Middle frontal gyrus (tissue), 1 donor: ENCODE data around the gene PJA2.
"Not testable (repeated sequence)": the region's sequence is repeated elsewhere in the genome, so short reads cannot be mapped to it uniquely, and the experiment has no call there.

Experiments used
- DNase-seq: peaks from one replicate; pipeline ENCODE4 v3.0.0-alpha.2; 2015; ENCODE audit warnings: low spot score; ENCODE audit errors: extremely low spot score

Gene PJA2, protein sequence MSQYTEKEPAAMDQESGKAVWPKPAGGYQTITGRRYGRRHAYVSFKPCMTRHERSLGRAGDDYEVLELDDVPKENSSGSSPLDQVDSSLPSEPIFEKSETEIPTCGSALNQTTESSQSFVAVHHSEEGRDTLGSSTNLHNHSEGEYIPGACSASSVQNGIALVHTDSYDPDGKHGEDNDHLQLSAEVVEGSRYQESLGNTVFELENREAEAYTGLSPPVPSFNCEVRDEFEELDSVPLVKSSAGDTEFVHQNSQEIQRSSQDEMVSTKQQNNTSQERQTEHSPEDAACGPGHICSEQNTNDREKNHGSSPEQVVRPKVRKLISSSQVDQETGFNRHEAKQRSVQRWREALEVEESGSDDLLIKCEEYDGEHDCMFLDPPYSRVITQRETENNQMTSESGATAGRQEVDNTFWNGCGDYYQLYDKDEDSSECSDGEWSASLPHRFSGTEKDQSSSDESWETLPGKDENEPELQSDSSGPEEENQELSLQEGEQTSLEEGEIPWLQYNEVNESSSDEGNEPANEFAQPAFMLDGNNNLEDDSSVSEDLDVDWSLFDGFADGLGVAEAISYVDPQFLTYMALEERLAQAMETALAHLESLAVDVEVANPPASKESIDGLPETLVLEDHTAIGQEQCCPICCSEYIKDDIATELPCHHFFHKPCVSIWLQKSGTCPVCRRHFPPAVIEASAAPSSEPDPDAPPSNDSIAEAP

DNA sequence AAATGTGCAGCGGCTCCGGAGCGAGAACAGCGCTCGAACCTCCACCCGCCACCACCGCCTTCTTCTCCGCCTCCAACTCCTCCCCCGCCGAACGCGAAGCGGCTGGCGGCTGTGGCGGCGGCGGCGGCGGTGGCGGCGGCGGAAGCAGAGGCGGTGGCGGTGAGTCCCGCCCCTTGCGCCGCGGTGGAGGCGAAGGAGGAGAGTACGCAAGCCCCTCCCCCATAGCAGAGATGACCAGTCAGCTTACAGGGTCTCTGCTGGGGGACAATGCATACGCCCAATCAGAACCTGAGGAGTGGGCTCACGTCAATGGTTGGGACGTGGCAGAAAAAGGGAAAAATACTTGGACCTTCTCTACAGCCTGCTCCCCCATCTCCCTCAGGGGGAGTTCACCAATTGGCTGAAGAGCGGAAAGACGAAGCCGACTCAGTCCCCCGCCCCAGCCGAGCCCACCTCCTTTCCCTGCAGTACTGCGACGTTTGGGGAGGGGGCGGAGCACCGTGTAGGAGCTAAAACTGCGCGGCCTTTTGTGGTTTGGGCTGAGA lies at the start of gene PJA2:
Gene PJA2, minus strand, starts transcription at position 131 of the 545 bp plus-strand sequence. CDS start 26,541 bp downstream, outside the sequence.
- DNase-seq = peak; percentile 99

DNA sequence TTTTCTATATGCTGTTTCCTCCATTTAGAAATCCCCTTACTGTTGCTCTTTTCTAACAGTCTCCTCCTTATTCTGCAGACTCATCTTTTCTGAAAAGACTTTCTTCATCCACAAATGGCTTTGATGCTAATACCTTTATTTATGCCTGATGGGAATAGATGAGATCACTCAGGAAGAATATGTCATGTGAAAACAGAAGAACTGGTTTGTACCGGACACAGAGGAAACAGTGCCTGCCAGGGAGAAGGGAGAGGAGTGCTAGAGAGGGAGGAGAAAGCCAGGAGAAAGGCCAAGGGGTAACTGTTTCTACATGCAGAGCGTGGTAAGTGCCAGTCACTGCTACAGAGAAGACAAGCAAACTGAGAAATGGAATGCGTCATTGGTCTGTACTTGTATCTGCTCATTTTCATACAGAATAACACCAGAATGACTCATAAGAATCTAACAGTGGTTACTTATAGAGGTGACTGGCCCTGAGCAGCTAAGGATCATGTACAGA lies 45.9 kb upstream of the PJA2 start:
- no peak for DNase-seq

DNA sequence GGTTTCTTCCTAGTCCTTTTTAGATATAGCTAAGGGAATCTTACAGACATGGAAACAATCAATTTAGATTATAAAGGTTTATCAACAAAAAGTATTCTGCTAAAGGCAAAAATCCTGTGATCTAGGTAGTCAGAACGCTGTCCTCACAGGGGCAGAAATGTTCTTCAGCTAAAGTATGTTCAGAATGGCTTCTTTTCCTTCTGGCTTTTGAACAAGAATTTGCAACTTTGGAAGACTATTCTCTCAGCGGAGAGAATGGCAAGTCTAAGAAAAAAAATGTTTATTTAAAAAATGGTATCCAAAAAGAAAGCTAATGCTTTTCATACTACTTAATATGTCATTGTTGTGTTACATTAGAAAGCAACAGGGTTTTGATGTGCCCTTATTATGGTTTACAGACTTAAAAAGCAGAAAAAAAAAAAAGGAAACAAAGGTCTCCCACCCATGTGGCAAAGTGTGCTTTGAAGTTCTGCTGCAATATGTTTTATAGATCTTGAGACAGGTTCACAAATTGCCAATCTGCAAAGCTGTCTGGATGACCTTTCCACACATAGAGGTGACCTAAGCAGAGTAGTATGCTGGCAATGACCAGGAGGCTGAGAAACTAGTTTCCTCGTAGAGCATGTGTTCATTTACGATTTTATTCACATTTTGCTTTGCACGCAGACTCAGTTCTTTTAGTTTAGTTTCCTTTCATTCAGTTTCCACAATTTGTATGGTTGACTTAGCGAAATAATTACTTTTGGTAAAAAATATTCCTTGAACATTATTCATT lies 45.1 kb upstream of the PJA2 start:
- no peak for DNase-seq

DNA sequence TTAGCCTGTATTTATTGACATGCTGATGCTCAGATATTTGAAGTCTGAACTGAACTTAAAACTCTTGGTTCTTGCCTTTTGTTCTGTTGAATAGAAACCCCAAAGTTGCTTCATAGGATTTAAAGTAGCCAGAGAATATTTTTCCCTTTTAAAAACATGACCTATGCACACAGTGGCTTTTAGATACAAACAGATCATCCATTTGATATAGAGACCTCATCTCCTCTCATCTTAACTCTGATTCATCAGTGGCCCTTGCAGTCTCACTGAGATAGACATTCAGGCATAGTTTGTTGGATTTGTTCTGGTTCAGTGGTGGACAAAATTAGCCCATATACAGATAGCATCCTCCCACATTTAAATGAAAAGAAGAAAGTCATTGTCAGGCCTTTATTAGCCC lies 43.5 kb upstream of the PJA2 start:
- DNase-seq = no peak

DNA sequence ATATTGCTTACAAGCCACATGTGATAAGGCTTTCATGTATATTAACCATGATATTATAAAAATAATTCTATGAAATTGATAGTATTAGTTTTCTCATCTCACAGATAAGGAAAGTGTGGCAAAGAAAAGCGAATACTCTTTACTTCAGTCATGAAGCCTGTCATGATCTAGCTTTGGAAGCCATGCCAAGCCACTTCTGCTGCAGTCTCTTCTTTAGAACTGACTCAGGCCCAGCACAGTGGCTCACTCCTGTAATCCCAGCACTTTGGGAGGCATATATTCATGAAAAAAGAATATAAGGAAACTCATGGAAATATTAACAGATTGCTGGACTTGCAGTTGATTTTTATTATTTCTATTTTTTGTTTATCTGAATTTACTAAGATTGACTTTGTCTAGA lies 42.9 kb upstream of the PJA2 start:
- DNase-seq = no peak

DNA sequence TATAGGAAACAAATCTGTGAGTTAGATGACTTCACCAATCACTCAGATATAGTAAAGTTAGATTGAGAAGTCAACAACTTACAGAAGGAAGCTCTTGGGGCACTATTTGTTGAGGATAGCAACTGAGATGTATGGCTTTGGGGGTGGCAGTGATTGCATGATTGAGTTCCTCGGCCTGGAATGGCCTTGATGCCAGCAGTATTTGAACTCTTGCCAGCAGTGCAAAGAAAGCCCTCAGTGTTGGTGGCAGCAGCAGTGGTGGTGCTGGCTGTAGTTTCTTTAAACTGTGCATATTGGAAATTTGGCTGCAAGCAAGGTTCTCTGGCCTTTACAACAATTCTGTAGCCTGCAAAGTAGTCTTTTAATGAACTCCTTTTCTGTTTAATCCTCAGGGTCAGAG lies 41.4 kb upstream of the PJA2 start:
- DNase-seq = peak; percentile 62

DNA sequence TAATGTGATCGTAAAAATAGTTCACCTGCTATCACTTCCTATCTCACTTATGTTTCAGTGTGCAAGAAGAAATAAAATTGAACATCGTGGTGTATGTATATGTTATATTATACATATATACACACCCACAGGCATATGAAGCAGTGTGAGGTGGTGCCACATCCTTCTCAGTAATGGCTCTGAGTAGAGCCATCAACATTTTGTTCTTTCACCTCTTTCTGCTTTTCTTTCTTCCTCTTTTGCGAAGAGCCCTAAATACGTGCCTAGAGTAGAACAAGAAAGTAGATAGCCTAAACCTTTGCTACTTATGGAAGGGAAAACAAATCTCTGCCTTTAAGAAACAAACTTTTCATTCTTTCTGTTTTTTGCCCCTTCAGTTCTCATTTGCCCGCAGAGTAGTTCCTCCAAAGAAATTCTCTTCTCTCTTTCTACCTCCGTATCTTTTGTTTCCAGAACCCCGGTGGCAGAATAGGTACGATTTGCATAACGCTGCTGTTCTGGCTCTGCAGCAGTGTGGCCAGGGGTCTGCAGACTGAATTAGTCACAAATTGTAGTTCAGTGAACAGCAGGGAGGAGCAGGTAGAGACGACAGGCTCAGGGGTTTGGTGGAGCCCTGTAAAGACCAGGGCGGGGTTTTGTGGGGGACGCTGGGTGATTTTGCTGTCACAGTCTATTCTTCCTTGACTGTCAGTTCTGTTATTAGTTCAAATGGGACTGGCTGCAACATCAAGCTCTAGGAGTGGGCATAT lies 40.5 kb upstream of the PJA2 start:
- no peak for DNase-seq

DNA sequence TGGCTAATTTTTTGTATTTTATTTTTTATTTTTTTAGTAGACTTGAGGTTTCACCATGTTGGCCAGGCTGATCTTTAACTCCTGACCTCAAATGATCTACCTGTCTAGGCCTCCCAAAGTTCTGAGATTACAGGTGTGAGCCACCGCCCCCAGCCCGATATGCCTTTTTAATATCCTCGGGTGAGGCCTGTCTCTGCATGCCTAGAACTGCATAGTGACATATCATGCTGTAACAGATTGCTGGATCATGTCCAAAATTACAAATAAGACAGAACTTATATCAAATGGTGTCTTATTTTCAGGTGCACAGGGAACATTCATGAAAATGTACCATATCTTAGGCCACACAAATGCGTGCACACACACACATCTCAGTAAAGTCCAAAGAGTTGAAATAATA lies 39.1 kb upstream of the PJA2 start:
- DNase-seq = no peak

DNA sequence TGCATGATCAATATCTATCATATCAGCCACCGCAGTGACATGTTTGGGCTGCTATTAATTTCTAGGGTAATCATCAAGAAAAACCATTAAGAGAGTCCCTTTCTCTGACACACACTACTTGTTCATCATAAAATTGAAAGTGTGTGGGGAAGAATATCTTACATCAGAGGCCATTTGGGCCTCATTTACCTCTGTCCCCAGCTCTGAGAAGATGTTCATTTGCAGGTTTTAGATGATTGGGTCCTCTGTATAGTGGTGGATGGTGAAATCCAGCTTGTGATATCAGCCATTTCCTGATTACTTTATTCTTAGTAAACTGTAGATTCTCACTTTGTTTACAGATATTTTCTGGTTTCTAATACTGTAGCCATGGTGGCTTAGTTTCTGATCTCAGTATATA lies 29.8 kb upstream of the PJA2 start:
- no peak for DNase-seq

DNA sequence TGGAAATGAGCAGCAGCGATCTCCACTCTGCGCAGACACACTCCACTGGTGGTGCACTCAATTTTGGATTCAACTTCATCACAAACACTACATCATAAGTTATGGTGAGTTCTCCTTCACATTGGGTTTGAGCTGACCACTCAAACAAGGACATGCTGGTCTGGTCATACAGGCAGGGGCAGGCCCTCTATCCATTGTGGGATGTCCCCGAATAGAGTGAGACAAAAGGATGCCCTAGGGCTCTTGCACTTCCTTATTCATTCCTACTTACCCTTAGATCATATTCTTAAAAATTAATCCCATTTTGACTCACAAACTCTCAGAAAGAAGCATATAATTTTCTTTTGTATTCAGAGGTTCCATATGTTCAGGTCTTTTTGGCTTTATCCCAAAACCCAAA lies 16.3 kb upstream of the PJA2 start:
- no peak for DNase-seq

DNA sequence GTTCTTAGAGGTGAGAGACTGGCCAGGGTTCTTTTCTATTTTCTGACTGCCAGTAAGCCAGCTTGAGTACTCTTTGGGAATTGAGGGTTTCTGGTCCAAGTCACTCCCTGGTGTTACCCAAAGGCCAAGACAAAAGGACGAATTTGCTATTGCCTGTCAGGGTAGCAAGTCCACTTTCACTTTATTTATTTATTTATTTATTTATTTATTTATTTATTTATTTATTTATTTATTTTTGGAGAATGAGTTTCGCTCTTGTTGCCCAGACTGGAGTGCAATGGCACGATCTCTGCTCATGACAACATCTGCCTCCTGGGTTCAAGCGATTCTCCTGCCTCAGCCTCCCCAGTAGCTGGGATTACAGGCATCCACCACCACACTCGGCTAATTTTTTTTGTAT lies 15.7 kb upstream of the PJA2 start:
- not testable (repeated sequence) for DNase-seq

DNA sequence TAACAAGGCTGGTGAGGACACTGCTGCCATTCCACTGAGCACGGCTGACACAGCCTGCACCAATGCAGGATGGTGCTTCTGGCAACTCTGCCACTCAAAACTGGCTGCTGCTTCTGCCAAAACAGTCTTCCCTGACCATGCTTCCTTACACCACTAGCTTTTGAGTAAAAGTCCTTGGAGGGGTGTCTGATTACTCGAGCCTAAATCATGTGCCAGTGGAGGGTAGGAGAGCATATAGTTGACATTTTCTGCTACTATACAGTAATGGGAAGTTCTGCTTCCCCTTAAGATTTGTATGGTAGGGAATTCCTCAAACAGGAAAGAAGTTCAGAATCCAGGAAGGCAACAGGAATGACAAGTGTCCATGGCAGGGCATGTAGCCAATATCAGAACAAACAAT lies 12.2 kb upstream of the PJA2 start:
- DNase-seq = no peak

DNA sequence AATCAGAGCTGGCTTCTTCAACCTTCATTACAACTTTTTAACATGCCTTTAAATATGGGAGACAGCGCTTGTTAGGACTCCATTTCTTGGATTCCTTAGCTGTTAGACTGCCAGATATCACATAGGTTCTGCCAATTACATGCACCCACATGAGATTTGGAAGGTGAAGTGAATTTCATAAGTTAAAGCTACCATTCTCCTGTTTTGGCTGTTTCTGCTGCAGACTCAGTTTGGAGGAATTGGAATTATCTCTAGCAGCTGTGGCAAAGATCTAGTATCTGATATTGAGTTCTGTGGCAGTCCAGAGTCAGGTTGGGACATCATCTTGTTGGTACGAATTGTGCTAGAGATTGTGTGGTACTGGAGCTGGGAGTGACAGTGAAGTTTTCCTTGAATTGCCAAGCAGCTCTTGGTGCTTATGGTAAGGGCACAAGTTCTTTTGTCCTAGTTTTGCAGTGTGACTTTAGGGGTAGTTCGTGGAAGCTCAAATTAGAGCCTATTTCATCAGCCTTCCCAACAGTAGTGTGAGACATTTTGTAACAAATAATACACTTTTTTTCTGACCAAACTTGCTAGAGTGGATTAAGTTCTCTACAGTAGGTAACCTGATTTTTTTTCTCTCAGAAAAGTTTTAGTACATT lies 9.1 kb upstream of the PJA2 start:
- no peak for DNase-seq

DNA sequence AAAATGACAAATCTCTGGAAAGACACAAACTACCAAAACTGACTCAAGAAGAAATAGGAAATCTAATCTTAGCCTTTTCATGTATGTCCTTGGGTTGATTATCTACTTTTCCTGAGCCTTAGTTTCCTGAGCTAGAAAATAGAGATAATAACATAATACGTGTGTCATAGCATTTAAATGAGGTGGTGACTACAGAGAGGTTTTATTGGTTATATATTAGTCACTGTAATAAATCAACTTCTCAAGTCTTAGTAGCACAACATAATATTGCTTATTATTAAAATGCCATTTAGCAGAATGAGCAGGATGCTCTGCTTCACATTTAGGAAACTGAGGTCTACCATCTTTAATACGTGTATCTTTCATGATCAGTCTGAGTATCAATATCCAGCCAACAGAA lies 7.1 kb upstream of the PJA2 start:
- no peak for DNase-seq

DNA sequence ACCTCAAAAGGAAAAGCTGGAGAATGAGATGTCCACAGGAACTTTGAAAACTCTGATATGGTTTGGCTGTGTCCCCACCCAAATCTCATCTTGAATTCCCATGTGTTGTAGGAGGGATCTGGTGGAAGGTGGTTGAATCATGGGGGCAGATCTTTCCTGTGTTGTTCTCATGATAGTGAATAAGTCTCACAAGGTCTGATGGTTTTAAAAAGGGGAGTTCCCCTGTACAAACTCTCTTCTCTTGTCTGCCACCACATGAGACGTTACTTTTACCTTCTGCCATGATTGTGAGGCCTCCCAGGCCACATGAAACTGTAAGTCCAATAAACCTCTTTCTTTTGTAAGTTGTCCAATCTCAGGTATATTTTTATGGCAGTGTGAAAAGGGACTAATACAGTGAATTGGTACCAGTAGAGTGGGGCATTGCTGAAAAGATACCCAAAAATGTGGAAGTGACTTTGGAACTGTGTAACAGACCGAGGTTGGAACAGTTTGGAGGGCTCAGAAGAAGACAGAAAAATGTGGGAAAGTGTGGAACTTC lies 4.2 kb upstream of the PJA2 start:
- DNase-seq = not testable (repeated sequence)

DNA sequence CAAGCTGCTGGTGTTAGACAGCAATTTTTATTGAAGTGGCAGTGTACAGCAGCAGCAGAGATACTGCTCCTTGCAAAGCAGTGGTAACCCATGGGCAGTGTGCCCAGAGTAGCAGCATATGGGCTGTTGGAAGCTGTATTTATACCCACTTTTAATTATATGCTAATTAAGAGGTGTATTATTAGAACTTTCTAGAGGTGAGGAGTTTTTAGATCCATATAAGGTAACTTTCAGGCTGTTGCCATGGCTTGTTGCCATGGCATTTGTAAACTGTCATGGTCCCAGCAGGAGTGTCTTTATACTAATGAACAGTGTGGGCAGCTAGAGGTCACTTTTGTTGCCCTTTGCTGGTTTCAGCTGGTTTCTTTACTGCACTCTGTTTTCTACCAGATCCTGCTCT lies 3.7 kb upstream of the PJA2 start:
- no peak for DNase-seq

DNA sequence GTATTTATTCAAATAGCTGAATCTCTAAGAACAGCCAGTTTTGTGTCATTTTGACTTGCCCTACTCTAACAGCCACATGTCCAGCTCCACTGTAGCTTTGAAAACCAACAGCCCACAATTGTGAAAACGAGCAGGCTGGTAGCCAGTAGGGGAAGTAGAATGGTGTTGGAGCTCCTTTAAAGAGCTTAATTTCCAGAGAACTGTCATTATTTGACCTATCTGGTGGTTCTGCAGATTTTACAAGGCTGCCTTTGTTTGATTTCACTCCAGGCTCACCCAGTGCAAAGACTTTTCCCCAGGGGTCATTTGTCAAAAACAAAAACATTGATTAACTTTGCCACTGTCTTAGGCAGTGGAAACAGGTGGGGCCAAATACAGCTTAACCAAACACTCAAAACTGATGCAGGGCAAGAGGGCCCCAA lies 3.2 kb upstream of the PJA2 start:
- DNase-seq = no peak

DNA sequence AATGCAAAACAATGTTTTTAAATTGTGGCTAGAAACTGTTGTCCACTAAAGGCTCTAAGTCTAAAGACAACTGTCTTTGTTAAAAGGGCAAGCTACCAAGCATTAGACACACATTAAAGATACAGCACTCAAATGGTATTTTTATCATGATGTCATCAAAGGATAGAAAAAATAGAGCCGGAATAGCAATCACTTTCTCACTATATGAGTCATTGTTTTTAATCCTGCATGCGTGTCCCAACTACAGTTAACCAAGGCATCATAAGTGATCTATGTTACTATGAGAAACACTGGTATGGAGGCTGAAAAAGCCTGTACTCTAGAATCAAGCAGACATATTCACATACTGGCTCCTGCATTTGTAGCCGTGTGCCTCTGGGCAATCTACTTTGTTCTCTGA lies 1.9 kb upstream of the PJA2 start:
- DNase-seq = no peak

DNA sequence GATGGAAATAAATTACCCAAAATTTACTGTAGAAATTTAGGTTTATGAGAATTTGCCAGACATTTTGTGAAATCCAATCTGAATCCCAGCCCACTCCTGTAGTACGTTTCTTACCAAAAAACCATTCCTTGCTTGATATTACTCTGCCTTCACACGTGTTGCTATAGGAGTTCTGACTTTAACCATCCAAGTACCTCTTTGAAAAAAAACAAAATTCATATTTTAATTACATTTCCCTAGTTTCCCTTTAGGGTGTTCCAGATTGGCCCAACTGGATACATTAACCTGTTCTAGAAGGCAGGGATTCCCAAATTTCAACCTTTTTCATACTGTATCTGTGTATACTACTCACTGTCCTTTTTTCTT lies 1.4 kb upstream of the PJA2 start:
- DNase-seq = no peak
